ENCODE data around the gene ZNF70. TPM values are rescaled to one million over a fixed set of nuclear protein-coding genes. Genes with fewer than 3 reads are reported as not detected.

Gene ZNF70
- total and polyA plus RNA-seq, 2 of the 13 experiments (the other 11 are each of a cell fraction or from before 2014, with no cell fraction given) = 0.62 to 3.6 TPM

- peak; percentile 33; the same call in 1 of the 2 replicates for TF ChIP-seq PRDM15 (CRISPR knock-in tag; IDR thresholded peaks at IDR 0.05)
- peak; percentile 85; the same call in 1 of the 2 replicates for TF ChIP-seq HOXA5 (CRISPR knock-in tag; IDR thresholded peaks at IDR 0.05)
- no peak for TF ChIP-seq HMGA1 (CRISPR knock-in tag; conservative IDR thresholded peaks at IDR 0.05)
- TF ChIP-seq PHF21A (CRISPR knock-in tag; IDR thresholded peaks at IDR 0.05) = no peak
- TF ChIP-seq NKX3-1 (CRISPR knock-in tag; IDR thresholded peaks at IDR 0.05) = peak; percentile 78; the same call in 1 of the 2 replicates
- TF ChIP-seq ZNF713 (CRISPR knock-in tag; IDR thresholded peaks at IDR 0.05) = no peak
- peak; percentile 31 for TF ChIP-seq AGO2 (optimal IDR thresholded peaks at IDR 0.05; ENCODE audit: low read depth, low read length)
- TF ChIP-seq PCBP1 (IDR thresholded peaks at IDR 0.05; ENCODE audit: borderline replicate concordance, low read depth, low read length) = no peak
- TF ChIP-seq PCBP2 (optimal IDR thresholded peaks at IDR 0.05; ENCODE audit: low read depth, low read length, poor library complexity, severe bottlenecking) = no peak
- peak; percentile 37; the same call in 1 of the 2 replicates for TF ChIP-seq KLF11 (CRISPR knock-in tag; IDR thresholded peaks at IDR 0.05)
- TF ChIP-seq ZNF703 (CRISPR knock-in tag; IDR thresholded peaks at IDR 0.05; ENCODE audit: borderline replicate concordance) = no peak
- no peak for TF ChIP-seq CEBPZ (IDR thresholded peaks at IDR 0.05; ENCODE audit: low read length)
- TF ChIP-seq BRCA1 (CRISPR knock-in tag; IDR thresholded peaks at IDR 0.05) = peak; percentile 87; the same call in 1 of the 2 replicates
- TF ChIP-seq MAFK (conservative IDR thresholded peaks at IDR 0.05 in 1 of 2, IDR thresholded peaks at IDR 0.05 in 1 of 2; ENCODE audit: low read length in 2 of 2) = no peak
- no peak for TF ChIP-seq SOX6 (IDR thresholded peaks at IDR 0.05)
- TF ChIP-seq SOX6 (CRISPR knock-in tag; IDR thresholded peaks at IDR 0.05) = peak; percentile 68
- TF ChIP-seq RCOR2 (CRISPR knock-in tag; IDR thresholded peaks at IDR 0.05) = no peak
- TF ChIP-seq HOXA7 (CRISPR knock-in tag; IDR thresholded peaks at IDR 0.05) = no peak
- TF ChIP-seq GRHL1 (CRISPR knock-in tag; conservative IDR thresholded peaks at IDR 0.05) = no peak
Measured at GRCh38 chr22:23716811-23717801, 33.8 kb downstream of the ZNF70 start (continued).
